Osteocyte (in vitro differentiated cells): ENCODE results near the gene RNF114. TPM values are rescaled to one million over a fixed set of nuclear protein-coding genes. Genes with fewer than 3 reads are reported as not detected.

Source experiments
- DNase-seq: peaks from one replicate; pipeline ENCODE4 v3.0.0; 2021; ENCODE audit warnings: mixed read lengths; ENCODE audit not compliant: unreplicated experiment; ENCODE audit errors: extremely low spot score
- H3K27ac Mint-ChIP-seq: one replicate; pipeline ENCODE4 v1.8.0; 2021; ENCODE audit warnings: mild to moderate bottlenecking, mixed read lengths; ENCODE audit not compliant: unreplicated experiment
- H3K27me3 Mint-ChIP-seq: one replicate; pipeline ENCODE4 v1.8.0; 2021; ENCODE audit warnings: mixed read lengths; ENCODE audit not compliant: unreplicated experiment
- H3K36me3 Mint-ChIP-seq: one replicate; pipeline ENCODE4 v1.8.0; 2021; ENCODE audit warnings: mixed read lengths; ENCODE audit not compliant: unreplicated experiment
- H3K4me1 Mint-ChIP-seq: one replicate; pipeline ENCODE4 v1.8.0; 2021; ENCODE audit warnings: mixed read lengths; ENCODE audit not compliant: unreplicated experiment
- H3K4me3 Mint-ChIP-seq: one replicate; pipeline ENCODE4 v1.8.0; 2021; ENCODE audit warnings: mild to moderate bottlenecking, moderate library complexity, mixed read lengths; ENCODE audit not compliant: unreplicated experiment
- H3K9me3 Mint-ChIP-seq: one replicate; pipeline ENCODE4 v1.8.0; 2021; ENCODE audit warnings: mixed read lengths; ENCODE audit not compliant: unreplicated experiment
- total RNA-seq: library from RNA; stranded (reverse); gene quantifications from 2 replicates; pipeline ENCODE4 v1.2.1, GENCODE V29; 2021
- TF ChIP-seq, protein P1 (sequence below): fragments of 200-600 bp; sonication (generic); IDR thresholded peaks from 2 replicates; pipeline ENCODE4 v1.5.0; 2021; ENCODE audit warnings: antibody characterized with exemption, mild to moderate bottlenecking, moderate library complexity

Gene RNF114
- total RNA-seq, 1 donor from 2014 or later, result 64.9 TPM

DNA sequence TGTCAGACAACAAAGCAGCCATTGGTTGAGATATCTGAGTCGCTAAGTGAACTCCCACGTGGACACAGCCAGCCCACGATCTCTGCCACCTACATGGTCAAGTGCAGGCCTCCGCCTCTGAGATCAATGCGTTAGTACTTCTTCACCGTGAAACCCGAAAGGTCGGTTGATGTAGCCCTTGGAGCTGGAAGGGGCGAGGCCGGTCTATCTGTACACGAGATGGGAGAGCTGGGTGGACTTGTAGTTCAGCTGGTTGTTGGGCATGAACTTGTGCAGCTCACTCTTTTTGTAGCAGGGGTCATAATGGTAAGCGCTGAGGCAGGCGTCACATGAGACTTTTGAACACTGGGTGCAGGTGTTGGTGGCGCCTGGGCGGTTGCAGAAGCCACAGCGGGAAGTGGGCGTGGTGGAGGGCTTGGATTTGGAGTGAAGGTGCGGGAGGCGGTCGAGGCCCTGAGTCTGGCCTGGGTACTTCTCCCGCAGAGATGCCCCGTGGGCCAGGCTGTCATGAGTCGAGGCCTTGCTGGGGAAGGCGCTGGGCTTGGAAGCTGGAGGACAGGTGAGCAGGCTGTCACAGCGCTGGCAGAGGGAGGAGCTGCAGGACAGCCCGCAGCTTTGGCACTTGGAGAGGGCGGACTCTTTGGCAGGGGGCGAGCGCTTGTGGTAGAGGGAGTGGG is 30.6 kb upstream of the RNF114 start:
- no peak for DNase-seq
- Mint-ChIP-seq H3K4me1 (peaks cover 5% of the 10 kb centered on the region), H3K4me3 (no peak overlapping the region), H3K36me3 (peaks cover 27% of the 10 kb centered on the region), H3K27me3 (no peaks in the 10 kb centered on the region), H3K27ac (no peak overlapping the region), H3K9me3 (no peaks in the 10 kb centered on the region)
- TF ChIP-seq, protein P1, sequence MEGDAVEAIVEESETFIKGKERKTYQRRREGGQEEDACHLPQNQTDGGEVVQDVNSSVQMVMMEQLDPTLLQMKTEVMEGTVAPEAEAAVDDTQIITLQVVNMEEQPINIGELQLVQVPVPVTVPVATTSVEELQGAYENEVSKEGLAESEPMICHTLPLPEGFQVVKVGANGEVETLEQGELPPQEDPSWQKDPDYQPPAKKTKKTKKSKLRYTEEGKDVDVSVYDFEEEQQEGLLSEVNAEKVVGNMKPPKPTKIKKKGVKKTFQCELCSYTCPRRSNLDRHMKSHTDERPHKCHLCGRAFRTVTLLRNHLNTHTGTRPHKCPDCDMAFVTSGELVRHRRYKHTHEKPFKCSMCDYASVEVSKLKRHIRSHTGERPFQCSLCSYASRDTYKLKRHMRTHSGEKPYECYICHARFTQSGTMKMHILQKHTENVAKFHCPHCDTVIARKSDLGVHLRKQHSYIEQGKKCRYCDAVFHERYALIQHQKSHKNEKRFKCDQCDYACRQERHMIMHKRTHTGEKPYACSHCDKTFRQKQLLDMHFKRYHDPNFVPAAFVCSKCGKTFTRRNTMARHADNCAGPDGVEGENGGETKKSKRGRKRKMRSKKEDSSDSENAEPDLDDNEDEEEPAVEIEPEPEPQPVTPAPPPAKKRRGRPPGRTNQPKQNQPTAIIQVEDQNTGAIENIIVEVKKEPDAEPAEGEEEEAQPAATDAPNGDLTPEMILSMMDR, result no peak

DNA sequence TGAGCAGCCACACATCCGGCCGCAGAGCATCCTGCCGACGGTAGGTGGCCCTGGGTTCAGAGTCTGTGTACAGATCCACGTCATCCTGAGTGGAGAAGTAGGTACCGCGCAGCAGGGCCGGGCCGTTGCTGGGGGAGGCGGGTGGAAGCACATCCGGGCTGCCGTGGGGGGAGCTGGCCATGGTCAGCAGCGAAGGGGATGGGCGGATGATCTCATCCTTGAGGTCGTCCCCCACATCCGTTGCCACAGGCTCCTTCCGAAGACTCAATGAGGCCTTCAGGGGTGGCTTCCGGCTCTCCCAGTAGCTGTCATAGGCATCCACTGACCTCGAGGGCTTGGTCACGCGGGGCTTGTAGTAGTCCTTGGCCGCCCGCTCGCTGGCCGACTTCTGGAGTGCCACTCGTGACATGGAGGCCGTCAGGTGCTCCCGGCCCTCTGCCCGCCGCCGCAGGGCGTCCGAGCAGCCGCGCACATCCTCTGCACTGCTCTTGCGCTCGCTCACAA is 30.0 kb upstream of the RNF114 start:
- Mint-ChIP-seq H3K4me1 (peaks cover 5% of the 10 kb centered on the region), H3K27me3 (no peaks in the 10 kb centered on the region), H3K9me3 (no peaks in the 10 kb centered on the region), H3K4me3 (no peak overlapping the region), H3K36me3 (peaks cover 27% of the 10 kb centered on the region), H3K27ac (no peak overlapping the region)
- TF ChIP-seq, protein P1, result no peak
- no peak for DNase-seq

DNA sequence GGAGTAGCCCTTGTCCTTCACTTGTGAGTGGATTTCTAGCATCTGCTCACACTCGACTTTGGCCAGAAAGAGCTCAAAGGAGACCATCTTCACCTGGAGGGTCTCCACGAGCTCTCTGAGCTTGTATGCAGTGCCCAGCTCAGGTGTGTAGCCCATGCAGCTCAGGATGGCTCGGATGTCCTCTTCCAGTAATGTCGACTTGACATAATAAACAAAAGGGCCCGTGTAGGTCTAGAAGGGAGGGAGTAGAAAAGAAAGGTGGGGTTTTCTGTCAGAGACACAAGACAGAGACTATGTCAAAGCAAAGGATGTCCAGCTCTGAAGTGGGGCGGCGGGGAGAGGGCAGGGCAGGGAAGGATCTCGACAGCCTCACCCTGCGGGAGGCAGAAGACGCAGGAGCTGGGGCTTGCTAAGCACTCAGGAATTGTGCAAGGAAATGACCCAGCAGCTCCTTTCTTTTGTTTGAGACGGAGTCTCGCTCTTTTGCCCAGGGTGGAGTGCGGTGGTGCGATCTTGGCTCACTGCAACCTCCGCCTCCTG is 29.5 kb upstream of the RNF114 start:
- no peak for DNase-seq
- Mint-ChIP-seq H3K27me3 (no peaks in the 10 kb centered on the region), H3K9me3 (no peaks in the 10 kb centered on the region), H3K4me1 (peaks cover 5% of the 10 kb centered on the region), H3K4me3 (no peak overlapping the region), H3K36me3 (peaks cover 27% of the 10 kb centered on the region), H3K27ac (no peak overlapping the region)
- TF ChIP-seq, protein P1, result no peak

DNA sequence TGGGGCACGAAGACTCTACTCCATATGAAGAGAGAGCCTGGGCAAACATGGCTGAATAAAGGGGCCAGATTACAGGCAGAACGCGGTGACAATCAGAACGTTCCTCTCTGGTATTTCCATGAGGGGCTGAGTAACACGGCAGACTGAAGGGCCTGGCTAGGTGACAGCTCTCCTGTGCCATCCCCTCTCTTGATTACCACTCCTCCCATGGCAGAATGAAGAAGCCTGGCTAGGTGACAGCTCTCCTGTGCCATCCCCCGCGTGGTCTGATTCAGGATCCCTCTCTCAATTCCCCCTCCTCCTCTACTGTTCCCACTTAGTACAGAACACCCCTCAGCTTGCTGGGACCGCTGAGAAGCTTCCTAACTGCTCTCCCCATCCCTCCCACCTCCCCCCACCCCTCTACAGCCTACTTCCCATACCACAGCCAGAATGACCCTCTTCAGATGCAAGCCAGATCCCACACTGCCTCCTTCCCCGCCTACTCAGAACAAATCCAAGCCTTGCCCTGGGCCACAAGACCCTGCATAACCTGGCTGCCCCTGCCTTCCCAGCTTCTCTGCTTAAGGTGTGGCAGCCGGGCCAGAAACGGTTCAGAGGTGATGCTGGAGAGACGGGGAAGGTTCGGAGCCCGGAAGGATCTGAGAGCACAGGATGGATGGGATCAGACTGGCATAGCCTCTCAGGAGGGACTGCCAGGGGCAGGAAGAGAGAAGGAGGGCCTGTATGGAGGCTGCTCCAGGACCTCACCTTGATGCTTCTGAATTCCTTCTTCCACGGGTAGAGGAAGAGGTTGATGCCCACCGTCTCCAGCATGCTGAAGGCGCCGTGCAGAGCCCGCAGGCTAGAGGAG is 28.6 kb upstream of the RNF114 start:
- Mint-ChIP-seq H3K36me3 (peaks cover 27% of the 10 kb centered on the region), H3K4me3 (no peak overlapping the region), H3K4me1 (peaks cover 8% of the 10 kb centered on the region), H3K9me3 (no peaks in the 10 kb centered on the region), H3K27ac (no peak overlapping the region), H3K27me3 (no peaks in the 10 kb centered on the region)
- no peak for DNase-seq
- TF ChIP-seq, protein P1, result no peak

DNA sequence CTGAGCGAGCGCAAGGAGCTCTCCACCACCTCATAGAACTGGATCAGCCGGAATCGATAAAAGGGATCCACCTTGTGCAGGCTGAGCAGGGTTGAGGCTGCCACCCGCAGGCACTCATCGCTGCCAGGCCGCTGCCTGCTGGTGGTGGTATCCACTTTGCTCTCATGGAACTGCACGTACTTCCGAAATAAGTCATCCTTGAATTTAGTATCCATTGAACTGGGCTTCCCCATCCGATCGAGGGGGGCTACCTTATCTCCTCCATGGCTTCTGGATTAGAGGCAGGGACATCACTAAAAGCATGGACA is 28.0 kb upstream of the RNF114 start:
- TF ChIP-seq, protein P1, result no peak
- no peak overlapping the region for H3K4me3 Mint-ChIP-seq
- H3K36me3 Mint-ChIP-seq, result peaks cover 27% of the 10 kb centered on the region
- no peaks in the 10 kb centered on the region for H3K27me3 Mint-ChIP-seq
- peaks cover 12% of the 10 kb centered on the region for H3K4me1 Mint-ChIP-seq
- no peak overlapping the region for H3K27ac Mint-ChIP-seq
- no peak for DNase-seq
- no peaks in the 10 kb centered on the region for H3K9me3 Mint-ChIP-seq
